ENCODE measurements around the gene PARP1. TPM values are rescaled to one million over a fixed set of nuclear protein-coding genes. Genes with fewer than 3 reads are reported as not detected.

The PARP1 gene
- total RNA-seq, 3 donors from 2014 or later: 35.8 to 81.2 (median 63.2) TPM

DNA sequence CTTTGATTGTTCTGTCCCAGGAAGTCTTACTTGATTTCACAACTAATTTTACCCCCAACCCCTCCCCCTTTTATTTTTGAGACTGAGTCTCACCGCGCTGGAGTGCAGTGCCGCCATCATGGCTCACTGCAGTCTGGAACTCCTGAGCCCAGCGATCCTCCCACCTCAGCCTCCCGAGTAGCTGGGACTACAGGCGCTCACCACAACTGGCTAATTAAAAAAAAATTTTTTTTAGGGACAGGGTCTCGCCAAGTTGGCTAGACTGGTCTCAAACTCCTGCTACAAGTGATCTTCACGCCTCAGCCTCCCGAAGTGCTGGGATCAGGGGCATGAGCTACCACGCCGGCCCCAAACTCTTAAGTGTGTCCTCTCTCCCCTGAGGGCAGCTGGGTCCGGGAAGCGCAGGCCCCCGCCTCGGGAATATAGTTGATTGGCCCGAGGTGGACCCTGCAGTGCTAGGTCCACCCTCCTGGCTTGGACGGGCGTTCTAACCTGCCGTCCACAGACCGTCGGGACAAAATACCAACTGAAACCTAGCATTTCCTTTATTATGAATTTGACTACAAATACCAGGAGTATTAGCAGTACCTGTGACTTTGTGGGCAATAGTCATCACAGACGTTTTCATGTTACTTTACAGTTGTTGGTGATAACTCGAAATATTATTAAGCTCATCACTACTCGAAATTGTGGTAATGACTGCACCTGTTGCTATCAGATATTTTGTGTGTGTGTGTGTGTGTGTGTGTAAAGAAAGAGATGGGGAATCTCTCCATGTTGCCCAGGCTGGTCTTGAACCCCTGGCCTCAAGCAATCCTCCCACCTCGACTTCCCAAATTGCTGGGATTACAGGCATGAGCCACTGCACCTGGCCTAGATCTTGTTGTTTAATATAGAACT lies 642 bp upstream of the PARP1 start:
- no peak for ATAC-seq
- intact Hi-C loops (cut with DNase I, micrococcal nuclease): no loop called here

DNA sequence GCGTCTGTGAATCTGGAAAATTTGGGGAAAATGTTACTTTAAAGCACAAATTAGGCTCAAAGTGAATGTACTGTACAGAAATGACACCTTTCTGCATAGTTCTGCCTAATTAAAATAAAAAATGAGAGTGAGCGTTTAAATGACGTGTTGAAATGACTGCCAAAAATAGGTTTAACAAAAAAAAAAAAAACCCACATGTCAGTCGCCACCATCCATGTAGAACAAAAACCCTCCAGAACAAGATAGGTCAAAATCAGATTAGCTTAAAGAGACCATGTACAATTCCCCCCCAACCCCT lies 745 bp downstream of the PARP1 start:
- peak overlapping the region; percentile 54 for H3K4me3 ChIP-seq
- H3K4me1 ChIP-seq (ENCODE audit: low read depth): peaks cover 9% of the 10 kb centered on the region
- H3K9me3 ChIP-seq: no peaks in the 10 kb centered on the region
- H3K36me3 ChIP-seq (ENCODE audit: low read depth): no peaks in the 10 kb centered on the region
- TF ChIP-seq, protein P1, sequence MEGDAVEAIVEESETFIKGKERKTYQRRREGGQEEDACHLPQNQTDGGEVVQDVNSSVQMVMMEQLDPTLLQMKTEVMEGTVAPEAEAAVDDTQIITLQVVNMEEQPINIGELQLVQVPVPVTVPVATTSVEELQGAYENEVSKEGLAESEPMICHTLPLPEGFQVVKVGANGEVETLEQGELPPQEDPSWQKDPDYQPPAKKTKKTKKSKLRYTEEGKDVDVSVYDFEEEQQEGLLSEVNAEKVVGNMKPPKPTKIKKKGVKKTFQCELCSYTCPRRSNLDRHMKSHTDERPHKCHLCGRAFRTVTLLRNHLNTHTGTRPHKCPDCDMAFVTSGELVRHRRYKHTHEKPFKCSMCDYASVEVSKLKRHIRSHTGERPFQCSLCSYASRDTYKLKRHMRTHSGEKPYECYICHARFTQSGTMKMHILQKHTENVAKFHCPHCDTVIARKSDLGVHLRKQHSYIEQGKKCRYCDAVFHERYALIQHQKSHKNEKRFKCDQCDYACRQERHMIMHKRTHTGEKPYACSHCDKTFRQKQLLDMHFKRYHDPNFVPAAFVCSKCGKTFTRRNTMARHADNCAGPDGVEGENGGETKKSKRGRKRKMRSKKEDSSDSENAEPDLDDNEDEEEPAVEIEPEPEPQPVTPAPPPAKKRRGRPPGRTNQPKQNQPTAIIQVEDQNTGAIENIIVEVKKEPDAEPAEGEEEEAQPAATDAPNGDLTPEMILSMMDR (IDR thresholded peaks at IDR 0.05): no peak
- intact Hi-C loops (cut with DNase I, micrococcal nuclease): no loop called here
- ATAC-seq: no peak
- no peak for DNase-seq

More for the DNA sequence above, 642 bp upstream of the PARP1 start:
- Histone ChIP-seq H3K9me3 (no peaks in the 10 kb centered on the region), H3K4me3 (peak overlapping the region; percentile 54), H3K4me1 (ENCODE audit: low read depth) (peaks cover 9% of the 10 kb centered on the region), H3K36me3 (ENCODE audit: low read depth) (no peaks in the 10 kb centered on the region)
- peak in 2 of 3 donors; percentile 26 to 48 for DNase-seq
- TF ChIP-seq, protein P1 (IDR thresholded peaks at IDR 0.05): no peak

- intact Hi-C loops (cut with DNase I, micrococcal nuclease): no loop called here
- Histone ChIP-seq H3K36me3 (ENCODE audit: low read depth) (no peaks in the 10 kb centered on the region), H3K9me3 (no peaks in the 10 kb centered on the region), H3K4me3 (no peak overlapping the region), H3K4me1 (ENCODE audit: low read depth) (peaks cover 9% of the 10 kb centered on the region)
- TF ChIP-seq, protein P1 (IDR thresholded peaks at IDR 0.05): no peak
- DNase-seq (no peak), ATAC-seq (no peak)
Observed at GRCh38 chr1:226406401-226406881, 1.5 kb downstream of the PARP1 start.

- DNase-seq: no peak
- no peak overlapping the region for H3K4me3 ChIP-seq
Observed at GRCh38 chr1:226405411-226405988, 2.4 kb downstream of the PARP1 start.

GRCh38 chr1:226404904-226405222 lies 3.0 kb downstream of the PARP1 start:
- Histone ChIP-seq H3K36me3 (ENCODE audit: low read depth) (no peaks in the 10 kb centered on the region), H3K4me1 (ENCODE audit: low read depth) (peaks cover 9% of the 10 kb centered on the region), H3K9me3 (no peaks in the 10 kb centered on the region), H3K4me3 (no peak overlapping the region)
- DNase-seq (no peak), ATAC-seq (no peak)
- intact Hi-C loops (cut with DNase I, micrococcal nuclease): no loop called here
- TF ChIP-seq, protein P1 (IDR thresholded peaks at IDR 0.05): no peak

More at GRCh38 chr1:226405411-226405988, 2.4 kb downstream of the PARP1 start:
- Histone ChIP-seq H3K36me3 (ENCODE audit: low read depth) (no peaks in the 10 kb centered on the region), H3K9me3 (no peaks in the 10 kb centered on the region), H3K4me1 (ENCODE audit: low read depth) (peaks cover 9% of the 10 kb centered on the region)
- ATAC-seq: no peak
- TF ChIP-seq, protein P1 (IDR thresholded peaks at IDR 0.05): no peak
- intact Hi-C loops (cut with DNase I, micrococcal nuclease): no loop called here

All from mucosa of descending colon (tissue), 3 donors.